CD4-positive, alpha-beta T cell treated with Interferon gamma for 1 hour (primary cell): Measurements from ENCODE around the gene SKIC8.

Source experiments
- DNase-seq: peaks from one replicate; pipeline ENCODE4 v3.0.0-alpha.2; 2020

SKIC8 gene

DNA sequence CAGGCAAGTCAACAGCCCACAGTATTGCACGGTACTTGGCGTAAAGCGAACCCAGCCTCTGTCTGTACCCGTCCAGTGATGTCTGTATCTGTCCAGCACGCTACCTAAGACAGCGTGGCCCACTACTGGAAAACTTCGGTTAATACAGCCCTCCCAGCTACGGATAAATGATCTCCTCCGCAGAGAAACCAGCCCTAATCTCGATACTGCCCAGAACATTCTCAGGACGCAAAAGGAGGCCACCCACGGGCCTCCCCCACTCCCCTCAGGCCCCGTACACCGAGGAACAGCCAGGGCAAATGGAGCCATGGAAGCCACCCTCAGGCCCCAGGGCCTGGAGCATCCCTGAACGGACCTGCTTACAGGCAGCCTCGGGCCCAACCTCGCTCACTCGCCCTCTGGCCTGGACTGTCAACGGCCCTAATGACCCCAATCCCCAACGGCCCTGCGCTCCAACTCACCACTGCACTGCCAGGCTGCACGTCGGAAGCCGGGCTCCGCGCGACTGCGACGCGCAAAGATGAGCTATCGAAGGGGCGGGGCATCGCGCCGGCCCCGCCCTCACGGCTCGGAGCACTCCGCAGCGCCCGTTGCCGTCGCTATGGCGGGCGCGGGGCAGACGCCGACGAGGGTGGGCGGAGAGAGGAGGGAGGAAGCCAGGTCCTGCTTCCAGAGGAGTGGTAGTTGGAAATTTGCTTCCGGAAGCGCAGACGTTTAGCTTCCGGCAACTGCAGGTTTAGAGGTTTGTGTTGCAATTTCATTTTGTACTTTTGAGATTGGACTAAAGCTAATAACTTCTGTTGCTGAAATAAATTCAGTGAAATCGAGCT, at the start of gene SKIC8:
TSS of gene SKIC8 (minus strand) at position 509 of the 830 bp plus-strand sequence. CDS start 3,923 bp downstream, outside the sequence.
- DNase-seq: peak; percentile 88

DNA sequence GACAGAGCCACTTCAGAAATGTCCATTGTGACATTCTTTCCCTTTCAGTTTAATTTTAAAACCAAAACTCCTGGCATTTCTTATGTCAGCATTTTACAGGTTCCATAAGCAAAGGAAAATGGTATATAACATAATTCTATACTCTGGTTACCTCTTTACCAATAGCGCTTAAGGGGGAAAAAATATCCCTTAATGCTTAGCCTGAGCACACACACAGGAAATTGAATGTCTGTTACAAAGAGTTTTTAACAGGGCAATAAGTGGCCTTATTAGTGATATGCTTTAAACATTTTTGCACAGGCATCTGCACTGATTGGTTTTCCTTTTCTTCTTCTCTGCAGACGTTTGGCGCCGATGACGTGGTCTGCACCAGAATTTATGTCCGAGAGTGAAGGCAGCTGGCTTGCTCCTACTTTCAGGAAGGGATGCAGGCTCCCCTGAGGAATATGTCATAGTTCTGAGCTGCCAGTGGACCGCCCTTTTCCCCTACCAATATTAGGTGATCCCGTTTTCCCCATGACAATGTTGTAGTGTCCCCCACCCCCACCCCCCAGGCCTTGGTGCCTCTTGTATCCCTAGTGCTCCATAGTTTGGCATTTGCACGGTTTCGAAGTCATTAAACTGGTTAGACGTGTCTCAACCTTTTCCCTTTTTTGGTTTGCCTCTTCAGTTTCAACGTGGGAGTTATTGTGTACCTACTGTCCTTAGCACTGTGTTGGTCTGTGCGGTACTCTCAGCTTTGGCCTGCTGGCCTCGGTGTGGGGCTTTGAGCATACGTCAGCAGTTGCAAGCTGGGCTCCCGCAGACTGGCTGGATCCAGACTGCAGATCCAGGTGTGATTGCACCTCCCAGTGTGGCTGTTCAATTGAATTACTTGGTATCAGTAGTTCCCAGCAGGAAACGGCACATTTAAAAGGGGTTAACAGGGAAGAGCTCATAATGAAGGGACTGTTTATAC, 48.5 kb upstream of the SKIC8 start:
- DNase-seq: no peak

DNA sequence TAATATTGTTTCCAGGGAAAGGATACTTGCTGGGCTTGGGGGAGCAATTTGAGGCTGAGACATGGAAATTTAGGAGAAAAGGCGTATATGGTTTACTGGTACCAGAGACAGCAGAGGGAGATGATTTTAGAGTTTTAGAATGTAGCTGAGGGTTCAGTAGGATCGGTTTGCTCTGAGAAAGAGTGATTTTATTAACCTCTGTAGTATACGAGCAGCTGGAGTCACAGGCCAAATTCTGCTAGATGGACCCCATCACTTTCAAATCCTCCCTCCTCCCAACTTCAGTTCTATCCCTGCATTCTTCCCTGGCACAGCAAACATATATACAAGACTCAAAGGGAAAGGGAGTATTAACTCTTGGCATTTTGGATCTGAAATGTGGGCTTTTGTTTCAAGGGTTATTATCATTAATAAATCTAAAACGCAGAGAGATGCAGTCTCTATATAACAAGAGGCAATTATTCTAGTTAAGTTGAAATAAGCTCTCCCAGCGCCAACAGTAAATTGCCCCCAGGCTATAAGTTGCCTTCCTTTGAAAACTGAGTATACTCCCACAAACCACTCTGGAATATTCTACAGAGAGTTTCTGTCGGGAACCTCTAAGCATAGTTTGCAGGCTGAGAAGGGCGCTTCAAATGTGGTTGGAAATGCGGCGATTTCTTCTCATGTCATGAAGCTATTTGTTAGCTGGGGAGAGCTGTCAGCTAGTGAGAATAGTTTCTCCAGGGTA, 46.2 kb upstream of the SKIC8 start:
- DNase-seq: no peak

DNA sequence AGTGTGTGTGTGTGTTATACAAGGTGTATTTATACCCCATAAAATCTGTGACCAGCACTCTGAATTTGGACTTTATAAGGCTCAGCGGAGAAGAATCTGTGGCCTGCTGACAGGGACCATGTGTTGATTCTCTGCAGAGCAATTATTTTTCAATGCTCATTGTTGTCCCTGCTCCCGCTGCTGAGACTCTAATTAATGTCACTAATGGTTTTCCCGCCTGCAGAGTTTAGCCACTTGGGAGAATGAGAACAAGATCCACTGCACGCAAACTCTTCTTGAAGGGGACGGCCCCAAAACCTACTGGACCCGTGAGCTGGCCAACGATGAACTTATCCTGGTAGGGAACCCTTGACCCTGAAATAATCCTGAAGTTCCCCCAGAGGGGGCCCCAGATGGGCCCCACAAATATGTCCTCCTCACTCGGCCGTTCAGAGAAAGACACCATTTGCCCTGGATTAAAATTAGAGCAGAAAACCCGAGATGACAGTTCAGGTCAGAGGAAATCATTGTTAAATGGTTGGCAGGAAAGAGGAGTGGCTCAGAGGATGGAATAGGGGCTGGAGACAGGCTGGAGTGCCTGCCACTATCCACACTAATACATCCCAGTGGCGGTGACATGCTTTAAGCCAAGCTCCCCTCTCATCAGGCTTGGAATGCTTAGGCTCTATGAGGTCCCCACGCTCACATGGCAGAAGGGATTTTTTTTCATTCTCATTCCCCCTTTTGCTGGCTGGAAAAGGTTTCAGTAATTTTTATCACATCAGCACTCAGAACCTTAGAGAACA, 44.1 kb upstream of the SKIC8 start:
- no peak for DNase-seq

DNA sequence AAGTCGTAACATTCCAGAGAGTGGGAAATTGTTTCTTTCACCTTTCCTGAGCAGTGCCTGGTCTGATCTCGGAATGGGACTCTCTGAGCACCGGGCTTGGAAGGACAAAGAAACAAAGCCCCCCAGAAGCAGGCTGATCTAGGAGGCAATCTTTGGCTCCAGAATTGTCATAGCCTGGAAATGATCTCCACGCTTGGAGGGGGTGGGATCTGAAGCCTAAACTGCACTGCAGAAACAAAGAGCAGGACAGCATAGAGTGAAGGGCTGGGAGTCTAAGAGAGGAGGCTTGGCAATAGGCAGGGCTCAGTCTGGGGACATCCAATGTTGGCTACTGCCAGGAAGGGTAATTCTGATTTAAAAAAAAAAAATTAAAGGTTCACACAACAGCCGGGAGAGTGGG, 42.6 kb upstream of the SKIC8 start:
- DNase-seq: no peak

DNA sequence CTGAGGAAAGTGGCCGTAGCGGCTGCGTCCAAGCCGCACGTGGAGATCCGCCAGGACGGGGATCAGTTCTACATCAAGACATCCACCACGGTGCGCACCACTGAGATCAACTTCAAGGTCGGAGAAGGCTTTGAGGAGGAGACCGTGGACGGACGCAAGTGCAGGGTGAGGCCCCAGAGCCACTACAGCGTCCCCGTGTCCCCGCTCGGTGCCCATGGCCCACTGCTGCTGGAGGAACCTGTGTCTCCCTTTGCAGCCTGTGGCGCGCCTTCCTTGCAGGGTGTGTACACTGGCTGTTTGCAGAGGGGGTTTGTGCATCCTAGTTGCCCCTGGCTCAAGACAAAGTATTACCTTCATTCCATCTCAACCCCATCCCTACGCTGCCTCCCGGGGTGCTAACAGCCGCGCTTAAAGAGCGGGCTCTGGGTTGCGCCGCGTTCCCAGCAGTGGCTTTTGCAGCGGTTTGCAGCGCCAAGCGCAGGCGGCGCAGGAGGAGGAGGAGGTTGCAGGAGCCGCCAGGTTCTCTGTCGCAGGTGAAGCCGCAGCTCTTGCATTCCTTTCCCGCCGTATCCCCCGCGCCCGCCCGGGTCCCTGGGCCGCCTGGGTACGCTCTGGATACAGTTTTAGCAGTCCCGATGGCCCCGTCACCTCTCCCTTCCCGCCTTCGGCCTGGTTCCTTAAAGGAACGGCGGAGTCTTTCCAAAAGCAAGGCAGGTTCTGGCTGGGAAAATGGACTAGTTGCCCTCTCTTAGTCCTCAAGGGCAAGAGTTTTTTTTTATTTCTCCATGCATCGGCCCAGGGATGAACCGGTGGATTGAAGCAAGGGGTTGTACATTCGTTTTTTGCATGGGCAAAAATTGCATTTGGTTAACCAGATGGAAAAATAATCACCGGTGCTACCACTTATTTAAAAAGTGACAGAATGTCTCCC, 41.9 kb upstream of the SKIC8 start:
- no peak for DNase-seq

DNA sequence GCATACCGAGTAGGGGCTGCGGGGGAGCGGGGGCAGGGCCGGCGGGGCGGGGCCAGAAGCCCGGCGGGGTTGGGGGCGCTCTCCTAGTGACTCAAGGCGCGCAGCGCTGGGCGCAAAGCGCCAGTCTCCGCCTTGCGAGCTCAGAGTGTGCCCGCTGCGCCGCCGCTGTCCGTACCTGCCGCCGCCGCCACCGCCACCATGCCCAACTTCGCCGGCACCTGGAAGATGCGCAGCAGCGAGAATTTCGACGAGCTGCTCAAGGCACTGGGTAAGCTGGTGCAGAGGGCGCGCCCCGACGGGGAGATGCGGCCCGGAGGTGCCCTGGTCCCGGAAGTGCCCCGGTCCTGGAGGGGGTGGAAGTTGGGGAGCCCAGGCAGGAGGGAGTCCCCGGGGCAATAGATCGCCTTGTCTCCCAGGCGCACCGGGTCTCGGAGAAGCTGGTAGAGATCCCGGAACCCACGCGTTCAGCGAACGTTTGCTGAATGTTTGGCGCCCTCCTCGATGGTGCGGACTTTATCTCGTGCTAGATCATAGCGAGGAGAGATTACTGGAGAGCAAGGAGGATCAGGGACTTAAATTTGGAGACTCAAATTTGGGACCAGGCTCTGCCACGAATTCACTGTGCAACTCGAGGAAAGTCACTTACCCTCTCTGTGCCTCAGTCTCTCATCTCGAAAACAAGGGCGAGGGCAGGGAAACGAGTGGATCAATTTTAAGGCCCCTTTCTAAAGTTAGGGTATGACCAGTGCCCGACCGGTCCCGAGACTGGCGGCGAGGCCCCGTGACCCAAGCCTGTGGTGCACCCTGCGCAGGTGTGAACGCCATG, 41.0 kb upstream of the SKIC8 start, which contains the start of gene CRABP1:
TSS of gene CRABP1 (plus strand) at position 123 of the 826 bp plus-strand sequence. CDS start at position 199, 76 bp downstream.
- no peak for DNase-seq

DNA sequence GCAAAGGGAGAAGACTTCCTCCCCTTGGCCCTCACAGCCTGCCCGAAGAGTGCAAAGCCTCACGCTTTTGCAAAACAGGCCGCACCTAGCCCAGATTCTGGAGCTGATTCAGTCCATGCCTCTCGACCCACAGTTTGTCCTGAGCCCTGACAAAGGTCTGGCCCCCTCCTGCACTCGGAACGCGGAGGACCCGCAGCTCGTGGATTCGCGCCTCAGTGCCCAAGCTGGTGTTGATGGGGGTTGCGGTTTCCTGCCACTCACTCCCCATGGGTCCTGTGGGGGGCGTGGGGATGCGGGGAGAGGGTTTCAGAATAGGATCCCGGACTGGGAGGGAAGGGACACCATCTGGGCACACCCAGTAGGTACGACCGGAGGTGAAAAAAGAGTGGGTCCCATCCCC, 40.1 kb upstream of the SKIC8 start:
- no peak for DNase-seq

DNA sequence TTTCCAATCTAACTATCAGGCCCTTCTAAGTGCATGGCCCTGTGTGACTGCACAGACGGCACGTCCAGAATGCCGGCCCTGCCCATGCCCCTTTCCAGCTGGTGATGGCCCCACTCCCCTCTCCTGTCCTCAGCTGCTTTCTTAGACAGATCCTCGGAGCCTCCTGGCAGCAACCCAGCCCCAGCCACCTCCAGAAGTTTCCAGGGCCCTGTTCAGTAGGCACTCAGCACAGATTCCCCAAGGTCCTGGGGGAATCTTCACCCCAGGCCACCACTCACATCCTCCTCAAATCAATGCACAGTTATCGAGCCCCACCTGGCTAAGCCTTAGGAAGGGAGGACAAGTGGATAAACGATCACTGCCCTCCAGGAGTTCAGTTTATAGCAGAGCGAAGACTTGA, 39.4 kb upstream of the SKIC8 start:
- no peak for DNase-seq

DNA sequence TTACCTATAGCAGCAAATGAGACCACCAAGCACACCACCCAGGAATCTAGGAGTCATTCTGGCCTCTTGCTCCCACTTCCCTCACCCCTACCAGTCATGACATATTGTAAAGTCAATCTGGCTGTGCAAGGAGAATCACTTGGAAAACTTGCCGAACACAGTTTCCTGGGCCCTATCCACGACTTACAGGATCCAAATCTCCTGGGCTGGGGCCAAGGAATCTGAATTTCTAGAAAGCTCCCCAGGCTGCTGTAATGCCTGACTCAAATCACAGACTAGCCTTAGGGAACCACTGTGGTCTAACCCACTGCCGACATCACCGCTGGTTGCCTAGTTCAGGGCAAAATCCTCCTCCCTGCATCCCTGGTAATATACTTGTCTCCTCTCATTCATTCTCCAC, 36.6 kb upstream of the SKIC8 start:
- no peak for DNase-seq

DNA sequence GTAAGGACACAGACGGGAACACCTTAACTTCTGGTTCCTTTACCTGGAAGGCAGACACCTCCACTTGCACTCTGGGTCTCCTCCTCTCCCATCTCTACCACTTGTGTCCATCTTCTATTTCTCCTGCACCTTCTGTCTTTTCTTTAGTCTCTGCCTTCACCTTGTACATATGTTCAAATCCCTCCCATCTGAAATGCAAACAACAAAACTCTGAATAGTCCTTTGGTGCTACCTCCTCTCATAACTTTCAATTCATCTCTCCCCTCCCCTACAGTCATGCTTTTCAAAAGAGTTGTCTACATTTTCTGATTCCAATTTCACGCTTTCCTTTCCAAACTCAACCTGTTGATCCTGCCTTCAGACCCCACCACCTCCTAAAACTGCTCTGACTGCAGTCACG, 35.4 kb upstream of the SKIC8 start:
- DNase-seq: no peak

DNA sequence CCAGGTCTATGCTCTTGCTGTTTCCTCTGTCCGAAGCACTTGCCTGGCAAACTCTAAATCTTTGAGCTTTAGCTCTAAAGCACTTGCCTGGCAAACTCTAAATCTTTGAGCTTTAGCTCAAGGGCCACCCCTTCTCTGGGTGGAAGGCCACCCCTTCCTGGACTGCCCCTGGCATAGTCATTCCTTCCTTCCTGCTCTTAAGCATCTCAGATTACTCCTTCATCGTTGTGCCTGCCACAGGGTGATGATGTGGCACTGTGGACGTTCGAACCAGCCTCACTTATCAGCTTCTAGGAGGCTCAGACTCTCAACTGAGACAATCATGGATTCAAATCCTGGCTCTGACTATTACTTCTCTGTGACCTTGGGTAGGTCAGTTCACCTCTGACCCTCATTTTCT, 30.2 kb upstream of the SKIC8 start:
- no peak for DNase-seq

DNA sequence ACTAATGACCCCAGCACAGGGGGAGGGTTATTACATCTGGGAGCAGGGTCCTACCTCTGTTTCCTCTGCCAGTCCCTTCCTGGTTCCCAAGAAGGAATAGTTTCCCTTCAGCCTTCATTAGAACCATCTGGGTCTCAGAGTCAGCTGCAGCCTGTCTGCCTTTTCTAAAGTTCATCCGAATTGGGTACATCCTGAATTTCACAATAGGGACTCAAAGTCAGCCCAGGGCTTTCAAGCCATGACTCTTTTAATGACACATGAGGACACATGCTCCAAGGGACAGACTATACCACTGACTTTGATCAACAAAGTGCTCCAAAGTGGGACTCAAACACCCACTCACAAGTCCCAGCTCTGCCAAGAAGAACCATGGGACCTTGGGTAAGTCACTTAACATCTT, 28.1 kb upstream of the SKIC8 start:
- no peak for DNase-seq

DNA sequence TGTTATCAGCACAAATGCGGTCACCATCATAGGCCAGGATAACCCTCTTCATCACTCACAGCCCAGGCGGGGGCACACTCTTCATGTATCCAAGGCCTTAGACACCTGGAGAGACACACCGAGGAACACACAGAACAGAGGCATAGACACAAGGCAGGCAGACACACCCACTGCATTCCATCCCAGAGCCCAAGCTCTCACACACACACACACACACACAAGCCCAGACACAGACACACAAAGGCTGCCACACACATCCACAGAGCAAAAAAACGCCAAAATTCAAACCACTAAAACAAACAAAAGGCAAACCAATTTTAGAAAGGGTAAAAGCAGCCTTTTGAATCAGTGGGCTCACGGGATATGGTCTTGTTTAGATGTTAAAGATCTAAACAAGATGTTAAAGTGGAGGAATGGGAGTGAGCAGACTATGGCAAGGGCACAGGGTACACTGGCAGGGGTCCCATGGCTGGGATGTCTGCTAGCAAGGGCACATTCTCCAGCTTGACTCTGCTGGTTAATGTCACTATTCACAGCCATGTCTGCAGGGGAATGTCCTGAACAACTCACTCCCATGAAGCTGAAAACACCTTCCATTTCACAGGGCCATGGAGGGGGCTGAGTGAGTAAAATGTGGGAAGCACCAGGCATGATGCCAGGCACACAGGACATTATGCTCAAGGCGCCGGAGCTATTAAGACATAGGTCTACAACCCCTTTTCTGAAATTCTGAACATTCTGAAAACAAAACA, 25.9 kb upstream of the SKIC8 start:
- no peak for DNase-seq

DNA sequence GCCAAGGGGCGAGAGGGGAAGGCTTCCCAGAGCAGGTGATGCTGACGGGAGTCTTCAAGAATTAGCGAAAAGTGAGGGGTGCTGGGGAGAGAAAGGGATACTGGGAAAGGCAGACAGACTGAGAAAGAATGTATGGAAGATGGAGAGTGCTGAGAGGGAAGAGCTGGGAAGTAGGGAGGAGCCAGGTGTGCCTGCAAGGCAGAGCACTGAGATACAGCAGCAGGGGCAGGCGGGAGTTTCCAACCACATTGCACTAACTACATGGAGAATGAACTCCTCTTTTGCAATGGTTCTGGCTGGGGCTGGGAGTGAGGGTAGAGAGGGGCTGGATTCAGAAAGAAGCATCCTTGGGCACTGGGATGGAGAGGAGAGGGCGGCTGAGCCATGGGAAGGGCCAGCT, 24.7 kb upstream of the SKIC8 start:
- no peak for DNase-seq

DNA sequence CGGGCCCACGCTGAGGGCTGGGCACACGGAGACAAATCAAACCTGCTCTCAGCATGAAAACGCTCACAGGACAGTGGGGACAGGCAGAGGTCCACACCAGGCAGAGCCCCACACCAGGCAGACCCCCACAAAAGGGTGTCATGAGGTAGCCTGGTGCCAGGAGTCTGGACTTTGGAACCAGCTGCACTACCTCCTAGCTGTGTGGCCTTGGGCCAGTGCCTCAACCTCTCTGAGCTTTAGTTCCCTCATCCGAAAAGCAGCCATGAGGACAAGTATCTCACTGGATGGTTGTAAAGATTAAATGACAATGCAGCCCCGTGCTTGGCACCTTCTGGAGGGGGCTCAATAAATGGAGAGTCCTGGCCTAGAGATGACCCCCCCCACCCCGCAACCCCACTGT, 24.3 kb upstream of the SKIC8 start:
- no peak for DNase-seq

DNA sequence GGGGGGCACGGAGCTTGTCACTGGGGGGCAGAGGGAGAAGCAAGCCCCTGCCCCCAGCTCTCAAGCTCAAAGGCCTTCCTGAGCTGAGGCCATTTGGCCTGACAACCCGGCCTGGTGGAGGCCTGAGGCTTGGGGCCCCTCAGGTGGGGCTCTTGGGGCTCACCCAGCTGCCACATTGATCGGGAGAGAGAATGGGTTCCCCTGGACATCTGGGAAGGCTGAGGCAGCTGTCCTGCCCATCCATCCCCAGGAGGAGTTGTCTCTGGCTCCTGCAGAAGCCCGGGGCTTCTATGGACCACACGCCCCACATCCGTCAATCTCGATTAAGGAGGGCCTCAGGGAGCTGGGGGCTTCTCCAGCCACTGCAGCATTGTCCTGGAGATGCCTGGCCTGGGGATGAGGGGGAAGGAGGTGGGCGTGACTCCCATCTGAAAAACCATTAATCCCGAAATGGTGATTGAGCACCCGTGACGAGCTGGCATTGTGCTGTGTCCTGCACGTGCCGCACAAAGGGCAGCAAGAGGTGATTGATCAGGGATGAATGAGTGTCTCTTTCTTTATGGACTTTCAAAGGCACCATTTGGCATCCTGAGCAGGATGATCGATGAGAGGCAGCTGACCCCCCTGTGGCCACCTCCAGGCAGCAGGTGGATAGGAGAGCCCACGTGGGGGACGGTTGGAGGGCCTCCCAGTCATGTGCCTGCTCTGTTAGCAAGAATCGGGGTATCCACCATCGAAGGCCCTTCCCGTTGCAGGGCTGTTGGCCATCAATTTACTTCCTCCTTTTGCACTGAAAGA, 23.5 kb upstream of the SKIC8 start:
- DNase-seq: no peak

DNA sequence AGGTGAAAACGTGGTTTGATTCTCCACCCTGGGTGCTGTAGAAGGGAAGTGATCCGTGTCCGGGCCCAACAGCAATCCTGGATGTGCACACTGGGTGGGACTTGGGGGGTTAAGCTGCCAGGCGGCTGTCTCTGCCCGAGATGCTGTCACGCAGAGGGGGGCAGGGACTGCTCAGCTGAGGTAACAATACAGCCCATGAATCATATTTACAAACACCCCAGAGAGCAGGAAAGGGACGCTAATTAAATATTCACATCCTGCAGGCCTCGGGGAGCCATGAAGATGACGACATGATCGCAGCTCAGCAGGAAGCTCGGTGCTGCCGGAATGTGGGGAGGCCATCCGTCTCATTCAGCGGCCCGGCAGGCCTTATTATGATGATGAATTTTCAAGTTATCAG, 22.8 kb upstream of the SKIC8 start:
- DNase-seq: no peak

DNA sequence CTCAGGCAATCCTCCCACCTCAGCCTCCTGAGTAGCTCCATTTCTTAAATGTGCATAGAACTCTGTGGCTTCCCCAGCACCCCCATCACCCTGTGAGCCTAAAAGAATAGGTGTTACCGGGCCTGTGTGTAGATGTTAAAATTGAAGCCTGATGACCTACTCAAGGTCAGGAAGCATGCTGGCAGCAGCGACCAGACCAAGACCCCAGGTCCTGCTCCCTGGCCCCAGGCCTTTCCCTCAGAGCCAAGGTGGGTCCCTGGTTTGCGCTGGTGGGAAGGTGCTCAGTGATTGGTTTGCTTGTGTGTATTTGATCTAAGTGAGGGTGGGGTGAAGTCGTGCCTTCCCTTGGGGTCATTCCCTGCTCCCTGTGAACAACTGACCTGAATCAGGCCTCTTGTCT, 22.4 kb upstream of the SKIC8 start:
- no peak for DNase-seq
